Right hindlimb (tissue), 1 donor: ENCODE results near the gene ARHGAP27.
A peak's percentile ranks its signal among the peaks of the same experiment; 100 is the strongest.

ENCODE experiments used
- DNase-seq: peaks from one replicate; pipeline ENCODE4 v3.0.0-alpha.2; 2018

The ARHGAP27 gene

GRCh38 chr17:45405250-45406086, 27.2 kb downstream of the ARHGAP27 start:
- peak; percentile 35 for DNase-seq

GRCh38 chr17:45404870-45405249, 27.8 kb downstream of the ARHGAP27 start:
- DNase-seq, result peak; percentile 19

DNA sequence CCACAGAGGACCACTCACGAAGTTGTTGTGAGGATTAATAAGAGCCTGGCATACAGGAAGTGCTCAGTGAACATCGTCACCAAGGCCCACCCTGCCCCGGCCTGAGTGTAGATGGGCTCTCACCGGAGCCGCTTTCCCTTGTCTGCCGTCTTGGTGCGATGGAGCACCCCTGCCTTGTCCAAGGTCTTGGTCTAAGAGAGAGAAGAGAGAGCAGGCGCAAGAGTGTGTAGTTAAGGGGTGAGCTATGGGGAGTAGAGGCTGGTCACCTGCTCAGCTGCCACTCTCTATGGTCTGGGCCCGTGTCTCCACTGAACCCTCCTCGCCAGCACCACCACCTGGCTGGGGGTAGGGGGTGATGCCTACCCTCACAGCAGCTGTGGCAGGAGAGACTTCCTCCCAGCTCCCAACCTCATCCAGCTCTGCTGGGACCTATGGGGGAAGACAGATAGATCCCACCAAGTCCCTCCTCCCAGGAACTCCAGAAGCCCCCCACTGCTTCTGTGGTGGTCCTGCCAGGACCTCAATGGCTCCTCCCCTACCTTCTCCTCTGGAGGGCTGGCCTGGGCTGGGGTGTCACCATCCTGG, 28.7 kb downstream of the ARHGAP27 start:
- peak; percentile 12 for DNase-seq

DNA sequence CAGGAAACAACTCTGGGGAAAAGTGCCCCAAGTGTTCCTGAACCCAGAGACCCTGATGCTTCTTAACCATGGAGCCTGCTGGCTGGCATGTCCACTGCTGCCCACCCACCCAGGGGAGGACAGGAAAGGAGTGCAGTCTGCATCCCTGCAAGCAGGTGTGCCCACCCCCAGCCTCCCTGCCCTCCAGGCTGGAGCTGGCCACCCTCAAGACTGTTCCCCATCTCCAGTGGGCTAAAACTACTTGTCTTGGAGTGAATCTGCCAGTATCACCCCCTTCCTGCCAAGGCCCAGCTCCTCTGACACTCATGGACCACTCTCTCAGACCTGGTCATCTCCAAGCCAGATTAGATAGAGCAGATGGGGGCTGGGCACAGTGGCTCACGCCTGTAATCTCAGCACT, 29.8 kb downstream of the ARHGAP27 start:
- peak; percentile 6 for DNase-seq

GRCh38 chr17:45398800-45399199, 33.9 kb downstream of the ARHGAP27 start:
- DNase-seq, result peak; percentile 5

DNA sequence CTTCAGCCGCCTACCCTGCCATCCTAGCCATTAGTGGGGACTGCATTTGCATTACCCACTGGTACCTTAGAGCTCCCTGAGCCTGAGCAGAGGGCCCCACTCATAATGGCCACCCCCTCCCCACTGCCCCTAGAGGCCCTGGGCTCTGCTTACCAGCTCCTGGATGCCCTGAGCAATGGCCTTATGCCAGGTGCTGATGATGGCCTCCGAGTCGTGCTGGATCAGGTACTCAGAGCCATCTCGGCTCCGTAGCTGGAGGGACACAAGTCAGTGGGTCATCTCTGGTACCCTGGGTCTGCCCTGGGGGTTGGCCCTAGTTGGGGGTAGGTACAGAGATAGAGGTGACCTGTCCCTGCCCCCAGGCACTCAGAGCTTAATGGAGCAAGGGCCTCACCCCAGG, 34.9 kb downstream of the ARHGAP27 start:
- peak; percentile 11 for DNase-seq

GRCh38 chr17:45396496-45397205, 36.0 kb downstream of the ARHGAP27 start:
- DNase-seq, result no peak

- DNase-seq, result no peak
These were observed 36.9 kb downstream of the ARHGAP27 start for GRCh38 chr17:45395569-45396415.

DNA sequence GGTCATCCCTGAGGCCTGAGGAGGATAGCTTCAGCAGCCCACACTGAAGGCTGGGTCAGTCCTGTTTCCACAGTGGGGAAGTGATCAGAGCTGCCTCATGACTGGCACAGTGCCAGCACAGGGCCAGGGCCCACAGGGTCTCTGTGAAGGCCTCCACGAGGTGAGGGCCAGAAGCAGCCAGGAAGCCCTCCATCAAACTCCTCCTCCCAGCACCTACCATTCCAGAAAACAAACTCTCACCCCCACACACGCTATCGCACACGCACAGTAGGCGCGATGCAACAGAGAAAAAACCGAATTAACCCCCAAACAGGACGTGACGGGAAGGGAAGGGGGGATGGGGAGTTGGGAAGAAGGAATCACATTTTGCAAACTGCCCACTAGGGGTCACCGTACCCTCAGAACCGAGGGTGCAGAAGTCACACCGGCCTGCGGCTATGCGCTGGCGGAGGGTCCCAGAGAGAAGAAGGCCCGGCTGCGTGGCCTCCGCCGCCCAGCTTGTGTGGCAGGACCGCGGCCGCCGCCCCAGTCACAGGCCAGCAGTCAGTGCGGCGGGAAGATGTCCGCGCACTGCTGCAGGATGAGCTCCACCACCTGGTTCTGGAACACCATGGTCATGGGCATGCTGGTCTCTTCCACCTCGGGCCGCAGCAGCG, 37.6 kb downstream of the ARHGAP27 start:
- peak; percentile 91 for DNase-seq

- no peak for DNase-seq
These were observed 38.1 kb downstream of the ARHGAP27 start for GRCh38 chr17:45394564-45394912.

DNA sequence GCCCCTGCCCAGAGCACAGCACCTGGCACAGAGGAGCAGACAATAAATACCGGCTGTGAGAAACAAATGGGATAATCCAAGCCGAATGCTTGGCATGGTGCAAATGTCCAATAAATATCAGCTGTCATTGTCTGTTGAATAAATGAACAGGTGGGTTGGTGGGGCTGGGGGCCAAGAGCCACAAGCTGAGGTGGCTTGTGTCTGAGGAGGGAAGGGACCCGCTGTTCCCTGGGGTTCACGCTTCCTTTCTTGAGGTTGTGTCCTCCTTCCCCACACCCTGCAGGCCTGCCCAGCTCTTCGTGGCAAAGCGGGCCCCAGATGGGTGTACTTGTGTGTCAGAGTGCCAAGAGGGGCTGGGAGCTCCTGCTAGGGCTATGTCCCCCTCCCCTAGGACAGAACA, 38.6 kb downstream of the ARHGAP27 start:
- no peak for DNase-seq

- DNase-seq, result no peak
These were observed 39.3 kb downstream of the ARHGAP27 start for GRCh38 chr17:45393411-45393810.

DNA sequence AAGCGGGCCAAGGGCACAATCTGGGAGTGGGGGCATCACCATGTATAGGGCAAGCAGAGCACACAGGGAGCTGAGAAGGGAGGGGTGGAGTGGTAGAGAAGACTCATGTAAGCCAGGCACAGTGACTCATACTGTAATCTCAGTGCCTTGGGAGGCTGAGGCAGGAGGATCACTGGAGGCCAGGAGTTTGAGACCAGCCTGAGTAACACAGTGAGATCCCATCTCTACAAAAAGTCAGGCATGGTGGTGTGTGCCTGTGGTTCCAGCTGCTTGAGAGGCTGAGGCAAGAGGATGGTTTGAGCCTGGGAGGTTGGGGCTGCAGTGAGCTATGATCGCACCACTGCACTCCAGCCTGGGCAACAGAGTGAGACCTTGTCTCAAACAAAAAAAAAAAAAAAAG, 40.8 kb downstream of the ARHGAP27 start:
- DNase-seq, result no peak

GRCh38 chr17:45391291-45391690, 41.4 kb downstream of the ARHGAP27 start:
- DNase-seq, result no peak

DNA sequence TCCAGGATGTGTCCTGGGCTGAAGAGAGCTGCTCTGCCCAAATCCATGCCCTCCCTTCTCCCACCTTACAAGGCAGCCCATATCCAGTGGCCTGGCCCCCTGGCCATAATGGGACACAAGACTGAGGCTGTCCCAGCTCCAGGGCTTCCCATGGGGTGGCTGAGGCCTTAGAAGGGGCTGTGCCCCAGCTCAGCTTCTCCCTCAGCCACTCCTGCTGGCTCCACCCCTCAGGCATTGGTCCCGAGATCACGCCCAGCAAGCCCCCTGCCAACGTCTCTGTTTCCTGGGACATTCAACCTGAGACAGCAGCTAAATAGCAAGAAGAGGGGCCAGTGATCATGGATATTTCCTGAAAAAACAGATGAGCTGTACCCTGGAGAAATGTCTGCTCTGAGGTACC, 43.3 kb downstream of the ARHGAP27 start:
- no peak for DNase-seq

GRCh38 chr17:45388604-45389325, 43.9 kb downstream of the ARHGAP27 start:
- DNase-seq, result no peak

GRCh38 chr17:45387739-45388138, 44.9 kb downstream of the ARHGAP27 start:
- no peak for DNase-seq

DNA sequence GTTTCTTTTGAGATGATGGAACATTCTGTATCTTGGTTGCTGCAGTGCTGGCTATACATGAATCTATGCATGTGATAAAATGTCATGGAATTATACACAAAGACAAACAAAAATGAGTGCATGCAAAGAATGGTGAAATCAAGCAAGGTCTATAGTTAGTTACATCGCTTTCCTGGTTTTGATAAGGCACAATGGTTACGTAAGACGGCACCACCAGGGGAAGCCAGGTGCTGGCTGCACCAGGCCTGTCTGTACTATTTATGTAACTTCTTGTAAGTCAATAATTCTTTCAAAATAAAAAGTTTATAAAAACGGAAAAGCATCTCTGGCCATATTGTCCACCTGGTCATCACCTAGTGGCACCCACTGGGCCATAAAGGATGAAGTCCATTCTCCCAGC, 46.5 kb downstream of the ARHGAP27 start:
- DNase-seq, result no peak

DNA sequence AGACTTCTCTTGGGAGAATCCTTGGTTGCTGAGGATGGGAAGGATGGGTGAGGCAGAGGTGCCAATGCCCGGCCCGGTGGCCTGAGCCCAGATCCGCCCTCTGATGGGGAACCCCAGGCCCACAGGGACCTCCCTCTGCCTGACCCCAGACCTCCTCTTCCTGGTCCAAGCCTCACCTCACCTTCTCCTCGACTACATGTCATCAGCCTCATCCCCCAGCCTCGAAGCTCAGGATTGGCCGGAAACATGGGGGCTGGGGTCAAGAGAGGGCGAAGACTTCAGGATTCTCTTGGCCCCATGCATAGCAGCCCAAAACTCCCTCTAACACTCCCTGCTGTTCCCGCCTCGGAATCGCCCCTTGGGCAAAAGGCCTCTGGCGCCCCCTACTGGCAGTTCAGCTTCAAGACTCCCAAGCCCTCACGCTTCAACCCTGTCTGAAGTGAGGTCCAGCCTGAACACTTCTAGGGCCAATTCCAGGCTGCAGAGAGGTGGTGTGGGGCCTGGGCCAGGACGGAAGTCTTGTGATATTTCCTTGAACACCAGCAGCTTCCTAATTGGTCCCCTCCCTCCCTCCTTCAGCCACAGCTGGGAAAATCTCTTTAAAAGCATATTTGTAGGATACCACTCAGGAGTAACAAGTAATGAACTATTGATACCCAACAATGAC, 47.2 kb downstream of the ARHGAP27 start:
- peak; percentile 89 for DNase-seq

DNA sequence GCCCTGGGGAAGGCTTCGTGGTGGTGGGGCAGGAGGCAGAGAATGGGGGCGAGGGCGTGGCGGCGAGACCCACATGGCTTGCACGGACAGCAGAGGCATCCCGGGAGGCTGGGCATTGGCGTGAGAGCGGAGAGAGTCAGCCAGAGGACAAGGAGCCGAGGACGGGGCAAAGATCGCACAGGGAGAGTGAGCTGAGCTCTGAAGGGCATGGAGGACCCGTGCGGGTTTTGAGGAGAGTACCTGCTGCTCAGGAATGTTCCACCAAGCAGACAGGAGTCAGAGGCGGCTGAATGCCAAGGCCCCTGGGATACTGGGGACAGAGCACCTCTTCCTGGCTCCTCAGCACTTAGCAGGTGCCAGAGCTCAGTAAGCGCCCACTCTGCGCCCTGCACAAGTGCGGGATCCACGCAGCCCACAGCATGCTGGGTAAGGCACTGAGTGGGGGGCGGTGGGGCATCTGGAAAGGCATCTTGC, 47.8 kb downstream of the ARHGAP27 start:
- DNase-seq, result no peak
